Left ventricle myocardium inferior (tissue), 1 donor: ENCODE measurements around the gene NPAS2. TPM values are rescaled to one million over a fixed set of nuclear protein-coding genes. Genes with fewer than 3 reads are reported as not detected.
A peak's percentile ranks its signal among the peaks of the same experiment; 100 is the strongest.

Experiments used
- DNase-seq: peaks from one replicate; pipeline ENCODE4 v3.0.0-alpha.2; 2020
- H3K27ac ChIP-seq: fragments of 200-600 bp; replicated peaks from 2 replicates; pipeline ENCODE4 v1.8.0; 2021
- H3K27me3 ChIP-seq: fragments of 200-600 bp; 2 replicates; pipeline ENCODE4 v1.8.0; 2021; ENCODE audit warnings: low read depth
- H3K36me3 ChIP-seq: fragments of 200-600 bp; 2 replicates; pipeline ENCODE4 v1.8.0; 2021
- H3K4me1 ChIP-seq: fragments of 200-600 bp; 2 replicates; pipeline ENCODE4 v1.8.0; 2021
- H3K4me3 ChIP-seq: fragments of 200-600 bp; 2 replicates; pipeline ENCODE4 v1.8.0; 2021; ENCODE audit warnings: mild to moderate bottlenecking, moderate library complexity
- H3K9me3 ChIP-seq: fragments of 200-600 bp; replicated peaks from 2 replicates; pipeline ENCODE4 v1.8.0; 2021
- intact Hi-C: fragments of 100-400 bp; cut with micrococcal nuclease; formaldehyde crosslinking; loops from one replicate; pipeline ENCODE4 v1.11.0; 2022
- total RNA-seq: library from RNA; stranded (reverse); fragmentation: NEBNext Ultra II Directional; extraction: Animal tissue kit (Norgen Biotek cat#: 25700); gene quantifications from one replicate; pipeline ENCODE4 v1.2.1, GENCODE V29; 2021
- TF ChIP-seq, protein P1 (sequence below): fragments of 200-600 bp; IDR thresholded peaks from 2 replicates; pipeline ENCODE4 v1.8.0; 2021; ENCODE audit warnings: antibody characterized with exemption, mild to moderate bottlenecking, borderline replicate concordance
- donor health status: DM: no; HTN: yes; CAD: no; lungs with severe emphysema.

Gene NPAS2
- total RNA-seq, 1 donor from 2014 or later = 51.0 TPM

DNA sequence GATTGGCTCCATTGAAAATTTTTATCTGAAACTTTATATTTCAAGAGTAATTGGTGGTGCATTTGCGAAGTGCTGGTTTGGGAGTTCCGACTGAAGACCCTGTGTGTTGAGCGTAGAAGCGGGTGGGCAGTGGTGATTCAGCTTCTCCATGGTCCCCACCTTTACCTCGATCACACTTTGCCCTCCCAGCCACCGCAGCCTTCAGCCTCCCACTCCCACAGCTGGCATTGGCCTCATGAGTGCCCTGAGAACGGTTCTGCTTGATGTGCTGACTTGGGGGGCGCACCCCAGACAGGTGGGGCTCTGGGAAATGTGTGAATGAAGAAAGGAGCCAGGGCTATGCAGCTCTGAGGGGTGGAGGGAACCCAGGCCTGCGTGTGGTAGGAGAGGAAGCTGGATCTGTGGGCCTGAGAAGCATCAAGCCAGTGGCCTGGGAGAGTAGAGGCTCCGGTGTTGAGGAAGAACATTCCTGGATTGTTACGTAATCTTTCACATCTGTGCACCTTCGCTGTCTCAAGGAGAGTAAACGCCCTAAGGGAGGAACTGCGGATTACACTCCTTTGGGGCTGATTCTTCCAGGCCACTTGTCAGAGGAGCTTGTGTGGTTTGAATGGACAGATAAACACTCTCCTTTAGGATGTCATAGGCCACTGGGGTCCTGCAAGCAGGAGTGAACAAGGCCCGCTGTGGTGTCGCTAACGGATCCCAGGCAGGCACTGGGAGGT, 83.8 kb downstream of the NPAS2 start:
- peaks cover 9% of the 10 kb centered on the region for H3K9me3 ChIP-seq
- peaks cover 9% of the 10 kb centered on the region for H3K36me3 ChIP-seq
- intact Hi-C loops = no loop called here
- TF ChIP-seq, protein P1, sequence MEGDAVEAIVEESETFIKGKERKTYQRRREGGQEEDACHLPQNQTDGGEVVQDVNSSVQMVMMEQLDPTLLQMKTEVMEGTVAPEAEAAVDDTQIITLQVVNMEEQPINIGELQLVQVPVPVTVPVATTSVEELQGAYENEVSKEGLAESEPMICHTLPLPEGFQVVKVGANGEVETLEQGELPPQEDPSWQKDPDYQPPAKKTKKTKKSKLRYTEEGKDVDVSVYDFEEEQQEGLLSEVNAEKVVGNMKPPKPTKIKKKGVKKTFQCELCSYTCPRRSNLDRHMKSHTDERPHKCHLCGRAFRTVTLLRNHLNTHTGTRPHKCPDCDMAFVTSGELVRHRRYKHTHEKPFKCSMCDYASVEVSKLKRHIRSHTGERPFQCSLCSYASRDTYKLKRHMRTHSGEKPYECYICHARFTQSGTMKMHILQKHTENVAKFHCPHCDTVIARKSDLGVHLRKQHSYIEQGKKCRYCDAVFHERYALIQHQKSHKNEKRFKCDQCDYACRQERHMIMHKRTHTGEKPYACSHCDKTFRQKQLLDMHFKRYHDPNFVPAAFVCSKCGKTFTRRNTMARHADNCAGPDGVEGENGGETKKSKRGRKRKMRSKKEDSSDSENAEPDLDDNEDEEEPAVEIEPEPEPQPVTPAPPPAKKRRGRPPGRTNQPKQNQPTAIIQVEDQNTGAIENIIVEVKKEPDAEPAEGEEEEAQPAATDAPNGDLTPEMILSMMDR = no peak
- H3K4me1 ChIP-seq = peaks cover 62% of the 10 kb centered on the region
- peak overlapping the region; percentile 87 for H3K27ac ChIP-seq
- no peaks in the 10 kb centered on the region for H3K27me3 ChIP-seq
- DNase-seq = no peak
- no peak overlapping the region for H3K4me3 ChIP-seq

DNA sequence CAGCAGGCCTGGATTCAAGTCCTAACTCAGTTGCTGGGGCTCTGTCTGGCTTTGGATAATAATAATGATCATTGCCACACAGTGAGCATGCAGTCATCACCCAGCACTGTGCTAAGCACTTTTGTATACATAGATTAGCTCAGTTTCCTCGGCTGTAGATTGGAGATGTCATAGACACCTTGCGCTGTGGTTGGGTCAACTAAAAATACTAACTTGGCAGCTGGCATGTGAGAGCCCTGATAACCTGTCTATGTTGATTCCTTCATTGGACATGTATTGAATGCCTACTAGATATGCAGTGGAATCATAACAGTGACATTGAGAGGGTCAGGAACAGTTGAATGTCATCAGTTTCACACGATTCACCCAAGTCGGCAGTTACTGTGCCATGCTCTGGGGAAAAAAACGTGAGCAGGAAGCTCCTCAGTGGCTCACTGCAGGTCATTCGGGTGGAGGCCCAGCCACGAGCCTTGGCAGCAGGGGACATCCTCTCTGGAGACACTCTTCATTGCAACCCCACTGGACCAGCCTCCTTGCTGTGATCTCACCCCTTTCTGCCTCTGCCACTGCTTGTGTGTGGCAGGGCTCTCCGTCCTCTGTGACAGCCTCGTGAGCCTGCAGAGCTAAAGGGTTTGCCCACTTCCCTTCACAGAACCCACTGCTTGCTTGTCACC, 85.3 kb downstream of the NPAS2 start:
- Histone ChIP-seq H3K4me1 (peaks cover 72% of the 10 kb centered on the region), H3K4me3 (no peak overlapping the region), H3K9me3 (peaks cover 3% of the 10 kb centered on the region), H3K27me3 (no peaks in the 10 kb centered on the region), H3K27ac (peak overlapping the region; percentile 87), H3K36me3 (peaks cover 6% of the 10 kb centered on the region)
- intact Hi-C loops = no loop called here
- TF ChIP-seq, protein P1 = no peak
- DNase-seq = no peak

DNA sequence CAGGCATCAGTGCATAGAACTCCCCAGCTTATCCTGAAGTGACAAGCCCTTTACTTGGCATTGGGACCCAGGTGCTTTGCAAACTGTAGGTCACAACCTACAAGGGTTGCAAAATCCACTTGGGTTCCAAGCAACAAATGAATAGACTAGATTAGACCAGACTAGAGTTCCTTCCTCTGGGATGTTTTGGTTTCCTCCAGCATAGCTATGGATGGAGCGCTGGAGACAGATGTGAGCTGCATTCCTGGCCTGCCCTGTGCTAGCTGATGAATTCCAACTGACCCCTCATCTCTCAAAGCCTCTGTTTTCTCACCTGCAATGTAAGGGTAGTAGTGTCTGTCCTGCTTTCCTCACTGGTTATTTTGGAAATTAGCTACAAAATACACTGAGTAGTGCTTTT, 86.2 kb downstream of the NPAS2 start:
- TF ChIP-seq, protein P1 = no peak
- Histone ChIP-seq H3K4me3 (no peak overlapping the region), H3K27me3 (no peaks in the 10 kb centered on the region), H3K4me1 (peaks cover 73% of the 10 kb centered on the region), H3K9me3 (no peaks in the 10 kb centered on the region), H3K27ac (peak overlapping the region; percentile 87), H3K36me3 (peaks cover 3% of the 10 kb centered on the region)
- DNase-seq = no peak
- intact Hi-C loops = no loop called here

DNA sequence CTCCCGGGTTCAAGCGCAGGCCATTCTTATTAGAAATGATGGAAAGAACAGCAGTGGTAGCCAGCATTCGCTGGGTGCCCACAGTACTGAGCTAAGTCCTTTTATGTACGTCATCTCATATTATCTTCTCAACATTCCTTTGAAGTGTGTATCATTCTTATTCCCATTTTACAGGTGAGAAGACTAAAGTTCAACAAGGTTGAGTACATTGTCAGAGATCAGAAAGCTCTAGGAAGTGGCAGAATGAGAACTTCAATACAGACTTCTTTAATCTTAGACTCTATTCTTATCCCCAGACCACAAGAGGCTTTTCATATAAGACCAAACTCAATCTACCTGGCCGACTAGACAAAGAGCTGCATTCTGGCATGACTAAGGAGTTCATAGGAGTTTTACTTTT, 86.7 kb downstream of the NPAS2 start:
- no peak overlapping the region for H3K27ac ChIP-seq

DNA sequence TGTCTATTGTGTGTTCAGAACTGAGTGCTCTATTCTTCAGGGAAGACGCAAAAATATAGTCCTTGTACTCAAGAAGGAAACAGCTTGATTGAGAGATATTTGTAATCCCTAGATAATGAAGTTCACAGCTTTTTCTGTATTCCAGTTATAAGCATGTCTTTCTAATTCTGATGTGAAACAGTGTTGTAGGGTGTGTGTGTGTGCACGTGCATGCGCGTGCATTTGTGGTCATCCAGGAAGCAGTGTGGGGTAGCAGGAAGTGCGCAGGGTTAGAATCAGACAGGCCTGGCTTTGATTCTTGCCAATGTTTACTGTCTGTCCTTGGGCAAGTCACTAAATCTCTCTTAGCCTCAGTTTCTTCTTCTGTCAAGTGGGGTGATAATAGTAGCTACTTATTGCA, 87.9 kb downstream of the NPAS2 start:
- peaks cover 5% of the 10 kb centered on the region for H3K36me3 ChIP-seq
- H3K9me3 ChIP-seq = no peaks in the 10 kb centered on the region
- TF ChIP-seq, protein P1 = no peak
- H3K27ac ChIP-seq = no peak overlapping the region
- DNase-seq = no peak
- intact Hi-C loops = no loop called here
- no peaks in the 10 kb centered on the region for H3K27me3 ChIP-seq
- H3K4me1 ChIP-seq = peaks cover 67% of the 10 kb centered on the region
- no peak overlapping the region for H3K4me3 ChIP-seq

More for the DNA sequence above, 86.7 kb downstream of the NPAS2 start:
- Histone ChIP-seq H3K36me3 (peaks cover 3% of the 10 kb centered on the region), H3K27me3 (no peaks in the 10 kb centered on the region), H3K9me3 (no peaks in the 10 kb centered on the region), H3K4me3 (no peak overlapping the region), H3K4me1 (peaks cover 73% of the 10 kb centered on the region)
- intact Hi-C loops = no loop called here
- TF ChIP-seq, protein P1 = no peak
- no peak for DNase-seq
